ENCODE data around the gene BRPF1. TPM values are rescaled to one million over a fixed set of nuclear protein-coding genes. Genes with fewer than 3 reads are reported as not detected.

The BRPF1 gene
- total RNA-seq, 1 donor from 2014 or later: 19.5 TPM

DNA sequence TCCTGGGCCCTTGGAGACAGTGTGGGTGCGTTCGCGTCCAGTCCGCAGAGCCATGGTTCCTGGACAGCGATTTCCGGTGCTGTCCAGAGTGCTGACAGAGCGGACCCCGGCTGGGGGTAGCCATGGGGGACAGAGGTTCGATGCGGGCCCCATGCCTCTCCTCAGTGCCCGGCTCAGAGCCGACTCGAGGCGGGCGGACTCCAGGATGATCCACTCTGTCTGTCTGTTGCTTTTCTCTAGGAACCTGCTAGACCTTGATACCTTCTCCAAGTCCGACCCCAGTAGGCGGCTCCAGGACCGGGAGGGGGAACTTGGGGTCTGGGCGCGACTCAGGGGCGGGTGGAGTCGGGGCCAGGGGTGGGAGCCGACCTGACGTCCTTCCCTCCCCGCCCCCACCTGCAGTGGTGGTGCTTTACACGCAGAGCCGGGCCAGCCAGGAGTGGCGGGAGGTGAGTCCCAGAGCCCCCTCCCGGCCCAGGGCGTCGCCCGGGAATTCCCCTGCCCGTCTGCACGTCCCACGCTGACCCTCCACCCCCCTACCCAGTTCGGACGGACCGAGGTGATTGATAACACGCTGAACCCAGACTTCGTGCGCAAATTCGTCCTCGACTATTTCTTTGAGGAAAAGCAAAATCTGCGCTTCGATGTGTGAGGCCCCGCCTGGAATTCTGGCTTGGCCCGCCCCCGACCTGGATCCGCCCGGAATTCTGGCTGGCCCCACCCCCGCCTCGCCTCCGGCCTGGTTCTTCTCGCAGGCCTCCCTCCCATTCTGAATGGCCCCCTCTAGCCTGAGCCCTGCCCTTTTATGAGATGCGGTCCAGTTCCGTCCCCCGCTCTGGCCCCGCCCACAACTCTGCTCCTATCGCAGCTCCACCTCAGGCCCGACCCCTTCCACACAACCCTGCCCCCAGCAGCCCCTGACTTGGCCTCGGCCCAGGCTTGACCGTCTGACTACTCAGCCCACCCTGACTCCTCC lies 26.9 kb upstream of the BRPF1 start:
- H2AFZ ChIP-seq (ENCODE audit: low read depth, low read length): peak overlapping the region; percentile 26
- DNase-seq (ENCODE audit: low read depth): no peak
- no peak for FAIRE-seq

DNA sequence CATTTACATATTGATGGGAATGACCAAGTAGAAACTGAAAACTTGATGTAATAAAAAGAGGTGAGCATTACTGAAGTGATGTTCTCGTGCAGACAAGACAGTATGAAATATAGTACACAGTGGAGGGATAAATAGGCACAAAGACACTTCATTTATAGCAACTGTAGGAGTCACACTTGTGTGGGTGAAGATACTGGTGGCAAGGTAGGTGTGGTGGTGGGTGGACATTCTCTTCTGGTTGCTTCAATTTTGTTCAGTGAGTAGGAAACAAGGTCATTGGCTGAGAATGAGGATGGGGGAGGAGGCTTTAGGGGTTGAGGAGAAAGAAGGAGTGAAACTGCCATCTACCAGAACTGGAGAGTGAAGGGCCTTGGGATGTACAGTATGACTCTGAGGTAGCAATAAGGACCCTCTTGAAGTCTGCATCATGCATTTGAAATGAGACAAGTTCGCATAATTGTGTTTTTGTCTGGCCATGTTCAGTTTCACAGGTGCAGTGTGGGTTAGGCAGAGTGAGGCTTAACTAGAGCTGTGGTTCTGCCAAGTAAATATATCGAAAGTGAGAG lies 21.3 kb upstream of the BRPF1 start:
- Histone ChIP-seq H3K4me3 (ENCODE audit: insufficient read depth, low read depth, low read length) (no peak overlapping the region), H3K9me3 (ENCODE audit: insufficient read depth, low read depth, low read length) (no peaks in the 10 kb centered on the region), H3K36me3 (ENCODE audit: insufficient read depth, low read length) (no peaks in the 10 kb centered on the region), H3K9ac (ENCODE audit: low read length) (no peak overlapping the region), H3K4me1 (ENCODE audit: insufficient read depth, low read length) (no peaks in the 10 kb centered on the region), H2AFZ (ENCODE audit: low read depth, low read length) (no peak overlapping the region), H4K20me1 (ENCODE audit: insufficient read depth, low read length) (no peaks in the 10 kb centered on the region), H3K27ac (ENCODE audit: low read depth, low read length) (no peak overlapping the region), H3K27me3 (ENCODE audit: insufficient read depth, low read length) (peaks cover 6% of the 10 kb centered on the region), H3K79me2 (ENCODE audit: insufficient read depth, low read length) (no peaks in the 10 kb centered on the region), H3K4me2 (ENCODE audit: low read length) (no peak overlapping the region)
- Mint-ChIP-seq H3K4me1 (ENCODE audit: low read depth, unreplicated experiment) (no peaks in the 10 kb centered on the region), H3K4me3 (ENCODE audit: unreplicated experiment) (no peak overlapping the region), H3K36me3 (ENCODE audit: low read depth, unreplicated experiment) (peaks cover 2% of the 10 kb centered on the region), H3K9me3 (ENCODE audit: unreplicated experiment) (peaks cover 8% of the 10 kb centered on the region), H3K27ac (ENCODE audit: unreplicated experiment) (no peak overlapping the region), H3K27me3 (ENCODE audit: low read depth, unreplicated experiment) (peaks cover 44% of the 10 kb centered on the region)
- no peak for TF ChIP-seq EZH2 (IDR thresholded peaks at IDR 0.05; ENCODE audit: insufficient read depth, low read length)
- TF ChIP-seq, protein P1, sequence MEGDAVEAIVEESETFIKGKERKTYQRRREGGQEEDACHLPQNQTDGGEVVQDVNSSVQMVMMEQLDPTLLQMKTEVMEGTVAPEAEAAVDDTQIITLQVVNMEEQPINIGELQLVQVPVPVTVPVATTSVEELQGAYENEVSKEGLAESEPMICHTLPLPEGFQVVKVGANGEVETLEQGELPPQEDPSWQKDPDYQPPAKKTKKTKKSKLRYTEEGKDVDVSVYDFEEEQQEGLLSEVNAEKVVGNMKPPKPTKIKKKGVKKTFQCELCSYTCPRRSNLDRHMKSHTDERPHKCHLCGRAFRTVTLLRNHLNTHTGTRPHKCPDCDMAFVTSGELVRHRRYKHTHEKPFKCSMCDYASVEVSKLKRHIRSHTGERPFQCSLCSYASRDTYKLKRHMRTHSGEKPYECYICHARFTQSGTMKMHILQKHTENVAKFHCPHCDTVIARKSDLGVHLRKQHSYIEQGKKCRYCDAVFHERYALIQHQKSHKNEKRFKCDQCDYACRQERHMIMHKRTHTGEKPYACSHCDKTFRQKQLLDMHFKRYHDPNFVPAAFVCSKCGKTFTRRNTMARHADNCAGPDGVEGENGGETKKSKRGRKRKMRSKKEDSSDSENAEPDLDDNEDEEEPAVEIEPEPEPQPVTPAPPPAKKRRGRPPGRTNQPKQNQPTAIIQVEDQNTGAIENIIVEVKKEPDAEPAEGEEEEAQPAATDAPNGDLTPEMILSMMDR (IDR thresholded peaks at IDR 0.05; ENCODE audit: insufficient read depth, low read depth, low read length): no peak
- FAIRE-seq (no peak), DNase-seq (ENCODE audit: low read depth) (no peak)

More for the DNA sequence above, 26.9 kb upstream of the BRPF1 start:
- Histone ChIP-seq H3K9ac (ENCODE audit: low read length) (no peak overlapping the region), H3K36me3 (ENCODE audit: insufficient read depth, low read length) (no peaks in the 10 kb centered on the region), H3K4me2 (ENCODE audit: low read length) (peak overlapping the region; percentile 87), H4K20me1 (ENCODE audit: insufficient read depth, low read length) (peaks cover 8% of the 10 kb centered on the region), H3K9me3 (ENCODE audit: insufficient read depth, low read depth, low read length) (no peaks in the 10 kb centered on the region), H3K4me1 (ENCODE audit: insufficient read depth, low read length) (peaks cover 9% of the 10 kb centered on the region), H3K4me3 (ENCODE audit: insufficient read depth, low read depth, low read length) (peak overlapping the region; percentile 28), H3K27ac (ENCODE audit: low read depth, low read length) (no peak overlapping the region), H3K27me3 (ENCODE audit: insufficient read depth, low read length) (peaks cover 13% of the 10 kb centered on the region), H3K79me2 (ENCODE audit: insufficient read depth, low read length) (no peaks in the 10 kb centered on the region)
- Mint-ChIP-seq H3K36me3 (ENCODE audit: low read depth, unreplicated experiment) (peaks cover 21% of the 10 kb centered on the region), H3K4me1 (ENCODE audit: low read depth, unreplicated experiment) (no peaks in the 10 kb centered on the region), H3K9me3 (ENCODE audit: unreplicated experiment) (peaks cover 2% of the 10 kb centered on the region), H3K4me3 (ENCODE audit: unreplicated experiment) (peak overlapping the region; percentile 64), H3K27ac (ENCODE audit: unreplicated experiment) (no peak overlapping the region), H3K27me3 (ENCODE audit: low read depth, unreplicated experiment) (peaks cover 37% of the 10 kb centered on the region)
- no peak for TF ChIP-seq EZH2 (IDR thresholded peaks at IDR 0.05; ENCODE audit: insufficient read depth, low read length)
- TF ChIP-seq, protein P1 (IDR thresholded peaks at IDR 0.05; ENCODE audit: insufficient read depth, low read depth, low read length): no peak

Measured in astrocyte (in vitro differentiated cells and primary cell).